HG02885 (cell line): ENCODE data around the gene REC114.
"Not testable (repeated sequence)": the region's sequence is repeated elsewhere in the genome, so short reads cannot be mapped to it uniquely, and the experiment has no call there.

Experiments used
- ATAC-seq: cut with Tn5 transposase; IDR thresholded peaks from one replicate; pipeline ENCODE4 v1.9.1; 2021; ENCODE audit warnings: mild to moderate bottlenecking; ENCODE audit not compliant: unreplicated experiment, poor library complexity

The REC114 gene

DNA sequence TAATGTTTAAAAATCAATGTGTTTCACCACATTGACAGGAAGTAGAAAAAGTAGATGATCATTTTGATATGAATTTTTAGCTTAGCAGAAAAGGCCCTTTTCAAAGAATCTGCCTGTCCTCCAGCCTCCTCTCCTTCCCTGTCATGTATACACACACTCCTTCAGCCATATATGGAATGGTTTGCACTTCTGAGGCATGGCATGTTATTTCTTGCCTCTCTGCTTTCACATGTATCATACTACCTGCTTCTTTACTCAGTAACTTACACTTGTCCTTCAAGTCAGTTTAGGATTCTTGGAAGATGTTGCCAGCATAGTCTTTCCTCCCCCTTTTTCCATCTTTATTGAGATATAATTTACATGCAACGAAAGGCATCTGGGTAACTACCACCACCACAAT is 79.0 kb downstream of the REC114 start:
- no peak for ATAC-seq

DNA sequence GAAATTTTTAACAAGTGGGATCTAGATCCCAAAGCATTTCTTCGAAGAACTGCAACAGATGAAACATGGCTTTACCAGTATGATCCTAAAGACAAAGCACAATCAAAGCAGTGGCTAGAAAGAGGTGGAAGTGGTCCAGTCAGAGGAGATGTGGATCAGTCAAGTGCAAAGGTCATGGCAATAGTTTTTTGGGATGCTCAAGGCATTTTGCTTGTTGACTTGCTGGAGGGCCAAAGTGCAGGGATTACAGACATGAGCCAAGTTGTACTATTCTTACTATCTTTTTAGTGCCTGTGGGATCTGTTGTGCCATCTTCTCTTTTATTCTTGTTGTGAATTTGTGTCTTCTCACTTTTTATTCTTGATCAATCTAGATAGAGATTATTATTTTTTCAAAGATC is 82.0 kb downstream of the REC114 start:
- no peak for ATAC-seq

GRCh38 chr15:73527598-73527997 is 84.6 kb downstream of the REC114 start:
- no peak for ATAC-seq

GRCh38 chr15:73530649-73531048 is 87.7 kb downstream of the REC114 start:
- ATAC-seq: no peak

- no peak for ATAC-seq
These were observed 95.2 kb downstream of the REC114 start for GRCh38 chr15:73538123-73538522.

DNA sequence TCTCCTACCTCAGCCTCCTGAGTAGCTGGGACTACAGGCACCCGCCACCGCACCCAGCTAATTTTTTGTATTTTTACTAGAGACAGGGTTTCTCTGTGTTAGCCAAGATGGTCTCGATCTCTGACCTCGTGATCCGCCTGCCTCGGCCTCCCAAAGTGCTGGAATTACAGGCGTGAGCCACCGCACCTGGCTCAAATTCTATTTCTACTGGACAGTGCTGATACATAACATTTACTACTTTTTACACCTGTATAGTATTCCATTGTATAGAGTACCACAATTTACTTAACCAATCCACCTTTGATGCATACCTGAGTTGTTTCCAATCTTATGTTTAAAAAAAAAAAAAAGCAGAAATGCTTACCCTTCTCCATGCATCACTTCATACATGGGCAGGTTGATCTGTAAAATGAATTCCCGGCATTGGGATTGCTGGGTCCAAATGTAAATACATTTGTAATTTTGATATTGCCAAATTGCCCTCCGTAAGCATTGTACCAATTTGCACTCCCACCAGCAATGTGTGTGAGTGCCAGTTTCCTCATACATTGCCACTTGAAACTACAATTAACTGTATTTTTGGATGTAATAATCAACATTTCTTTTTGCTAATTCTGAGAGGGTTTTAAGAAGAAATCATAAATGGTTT is 95.7 kb downstream of the REC114 start:
- ATAC-seq: no peak

DNA sequence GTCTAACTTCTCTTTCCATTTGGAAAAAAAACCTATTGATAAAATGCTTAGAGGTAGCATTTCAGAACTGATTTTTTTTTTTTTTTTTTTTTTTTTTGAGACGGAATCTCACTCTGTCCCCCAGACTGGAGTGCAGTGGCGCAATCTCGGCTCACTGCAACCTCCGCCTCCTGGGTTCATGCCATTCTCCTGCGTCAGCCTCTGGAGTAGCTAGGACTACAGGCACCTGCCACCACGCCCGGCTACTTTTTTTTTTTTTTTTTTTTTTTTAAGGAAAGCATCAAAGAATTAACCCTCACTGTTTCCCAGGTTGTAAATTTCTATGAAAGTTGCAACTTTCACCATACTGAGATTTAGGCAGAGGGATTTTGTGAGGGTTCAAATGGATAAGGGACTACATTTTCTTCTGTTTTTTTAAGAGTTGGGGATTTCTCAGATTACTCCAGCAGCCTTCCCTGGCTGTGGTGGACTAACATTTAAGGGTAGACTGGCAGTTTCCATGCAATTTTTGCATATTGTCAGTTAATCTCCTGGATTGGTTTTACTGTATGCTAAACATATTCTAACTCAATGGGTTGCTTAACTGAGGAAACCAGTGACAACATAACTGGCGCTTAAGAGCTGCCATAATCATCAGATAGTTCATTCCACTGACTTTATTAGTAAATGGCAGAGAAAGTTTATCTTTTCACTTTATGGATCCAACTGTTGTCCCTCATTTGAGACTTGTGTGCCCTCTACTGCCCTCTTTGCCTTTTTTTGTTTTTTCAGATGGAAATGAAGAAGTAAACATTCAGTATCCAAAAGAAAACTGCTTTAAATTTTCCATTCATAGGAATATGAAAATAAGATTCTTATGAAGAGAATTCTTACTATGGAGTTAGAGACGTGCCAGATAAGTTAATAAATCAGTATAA is 96.5 kb downstream of the REC114 start:
- ATAC-seq: no peak

GRCh38 chr15:73540161-73540560 is 97.2 kb downstream of the REC114 start:
- no peak for ATAC-seq

DNA sequence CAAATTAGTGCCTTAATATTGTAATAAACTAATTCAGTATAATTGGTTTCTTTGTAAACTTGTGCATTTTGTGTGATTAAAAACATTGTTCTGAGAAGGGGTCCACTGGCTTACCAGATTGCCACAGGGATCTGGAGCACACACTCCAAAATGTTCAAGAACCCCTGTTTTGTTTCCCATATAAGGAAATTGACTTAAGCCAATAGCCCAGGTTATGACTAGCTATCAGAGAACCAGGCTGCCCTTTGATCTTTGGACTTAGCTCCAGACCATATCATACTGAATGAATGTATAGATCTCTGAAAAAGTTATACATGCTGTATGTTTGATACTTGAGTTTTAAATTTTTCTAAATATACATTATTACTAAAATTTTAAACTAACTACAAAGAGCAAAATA is 98.5 kb downstream of the REC114 start:
- no peak for ATAC-seq

GRCh38 chr15:73548925-73549324 is 106.0 kb downstream of the REC114 start:
- ATAC-seq: not testable (repeated sequence)

- no peak for ATAC-seq
These were observed 107.2 kb downstream of the REC114 start for GRCh38 chr15:73550190-73550589.

GRCh38 chr15:73555080-73555479 is 112.1 kb downstream of the REC114 start:
- ATAC-seq: no peak

- ATAC-seq: no peak
These were observed 115.6 kb downstream of the REC114 start for GRCh38 chr15:73558529-73558928.

DNA sequence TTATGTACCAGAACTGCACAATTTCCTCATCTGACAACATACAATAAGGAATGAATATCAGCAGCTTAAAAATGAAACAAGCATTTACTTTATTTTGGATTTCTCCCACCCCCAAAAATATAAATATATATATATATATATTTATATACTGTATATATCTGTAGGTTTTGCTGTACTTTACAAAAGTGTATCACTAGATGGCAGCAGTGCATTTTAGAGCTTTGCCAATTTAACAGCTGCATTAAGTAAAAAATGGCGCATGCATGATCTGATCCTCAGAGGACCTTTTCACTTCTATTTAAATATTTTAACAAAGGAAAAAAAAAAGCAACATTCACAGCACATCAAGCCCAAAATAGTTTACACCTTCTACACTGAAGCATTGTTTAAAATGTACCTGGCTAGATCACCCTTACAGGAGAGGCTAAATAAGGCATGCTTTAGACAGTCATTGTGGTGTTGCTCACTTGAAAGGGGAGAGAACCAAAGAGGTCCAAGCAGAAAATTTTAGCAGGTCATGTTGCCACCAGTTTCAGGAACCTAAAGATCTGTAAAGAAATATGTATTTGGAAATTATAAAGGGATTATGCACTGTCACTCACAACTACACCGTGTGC is 117.6 kb downstream of the REC114 start:
- no peak for ATAC-seq

DNA sequence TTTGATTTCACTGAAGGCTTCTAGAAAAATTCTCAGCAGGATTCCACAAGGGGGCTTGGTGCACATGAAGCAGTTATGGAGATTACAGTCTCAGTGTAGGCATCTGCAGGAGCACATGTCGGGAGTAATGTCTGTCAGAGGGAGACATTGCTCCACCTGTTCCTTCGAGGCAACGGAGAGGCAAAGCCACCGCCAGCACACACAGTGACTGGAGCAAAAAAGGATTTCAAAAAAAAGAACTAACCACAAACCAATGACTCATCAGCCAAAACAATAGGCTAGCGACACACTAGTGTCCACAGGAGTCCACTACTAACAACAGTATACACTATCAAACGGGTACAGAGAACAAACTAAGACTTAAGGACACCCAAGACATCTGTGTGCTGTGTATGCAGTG is 121.3 kb downstream of the REC114 start:
- ATAC-seq: no peak

DNA sequence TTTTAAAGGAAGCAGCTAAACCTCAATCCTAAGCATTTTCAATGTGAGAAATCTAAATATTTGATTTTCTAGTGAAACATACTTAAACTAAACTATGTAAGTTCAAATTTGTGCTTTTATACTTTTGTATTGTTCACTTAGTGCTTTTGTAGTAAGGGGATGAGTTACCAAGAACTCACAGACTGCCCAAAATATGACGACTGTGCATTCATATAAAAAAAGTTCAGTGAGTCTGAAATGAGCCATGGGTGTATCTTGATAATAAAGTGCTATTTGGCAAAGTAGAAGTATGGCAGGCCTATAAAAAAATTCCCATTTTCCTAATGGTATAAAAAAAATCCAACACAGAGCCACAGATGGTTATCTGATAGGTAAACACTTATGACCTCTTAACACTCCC is 124.1 kb downstream of the REC114 start:
- ATAC-seq: no peak

DNA sequence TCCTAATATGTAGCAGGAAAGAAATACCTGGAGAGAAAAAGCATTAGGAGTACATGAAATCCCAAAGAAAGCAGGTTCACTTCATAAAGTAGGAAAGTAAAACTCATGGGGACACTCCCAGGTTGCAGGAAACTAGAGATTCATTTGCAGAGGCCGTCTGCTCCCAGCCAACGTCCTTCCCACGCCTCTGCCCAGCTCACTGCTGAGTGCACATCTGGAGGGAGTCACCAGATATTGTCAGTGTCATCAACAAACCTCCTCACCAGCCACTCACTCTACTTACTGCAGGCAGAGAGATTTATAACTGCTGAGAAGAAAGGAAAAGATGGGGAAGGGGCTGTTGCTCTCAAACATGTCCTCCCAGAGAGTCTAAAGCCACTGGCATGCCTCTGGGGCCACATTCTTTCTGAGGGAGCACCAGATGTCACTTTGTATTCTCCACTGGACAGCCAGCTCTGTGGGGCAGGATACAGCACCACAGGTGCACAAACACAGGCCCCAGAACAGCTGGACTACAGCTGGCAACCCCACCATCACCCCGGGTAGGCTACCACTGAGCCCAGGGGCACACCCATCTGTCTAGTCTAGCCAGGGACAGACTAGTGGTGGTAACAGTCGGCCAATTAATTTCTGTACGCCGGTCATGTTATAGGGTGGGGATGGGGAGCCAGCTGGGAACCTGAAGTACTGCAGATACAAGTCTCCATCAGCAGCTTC is 125.8 kb downstream of the REC114 start:
- ATAC-seq: no peak

DNA sequence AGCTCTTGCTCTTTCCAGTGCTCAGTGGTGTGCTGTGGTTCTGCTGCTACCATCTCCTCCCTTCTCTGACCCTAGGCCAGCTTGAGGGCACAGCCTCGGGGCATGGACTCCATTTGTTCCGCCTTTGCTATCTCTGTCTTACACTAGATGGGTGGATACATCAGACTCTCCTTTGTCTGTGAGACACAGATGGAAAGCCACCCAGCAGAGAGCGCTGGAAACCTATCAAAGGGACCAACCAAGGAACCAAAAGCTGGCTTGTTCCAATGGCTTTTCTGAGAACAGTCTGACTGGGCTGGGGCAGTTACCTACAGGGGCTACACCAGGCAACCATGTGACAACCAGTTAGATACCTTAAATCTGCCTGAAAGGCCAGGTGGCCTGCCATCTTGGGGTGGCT is 126.4 kb downstream of the REC114 start:
- no peak for ATAC-seq

- no peak for ATAC-seq
These were observed 127.5 kb downstream of the REC114 start for GRCh38 chr15:73570355-73571032.

- no peak for ATAC-seq
These were observed 128.4 kb downstream of the REC114 start for GRCh38 chr15:73571346-73571745.
